Skeletal muscle tissue (tissue), 4 donors: ENCODE measurements around the gene MCF2L. TPM values are rescaled to one million over a fixed set of nuclear protein-coding genes. Genes with fewer than 3 reads are reported as not detected.

ENCODE experiments used
- H3K27ac ChIP-seq: one replicate; pipeline ENCODE4 v1.7.0; 2013; ENCODE audit warnings: mild to moderate bottlenecking, low read depth, low read length, inconsistent platforms
- H3K27me3 ChIP-seq, 3 donors: one replicate each; pipeline ENCODE4 v1.7.0; 2013; ENCODE audit warnings: low read length in 3 of 3; ENCODE audit not compliant: control insufficient read depth in 3 of 3, insufficient read depth in 3 of 3
- H3K36me3 ChIP-seq, 3 donors: one replicate each; pipeline ENCODE4 v1.7.0; 2013; ENCODE audit warnings: low read length in 3 of 3; ENCODE audit not compliant: control insufficient read depth in 3 of 3, insufficient read depth in 3 of 3
- H3K4me1 ChIP-seq, 3 donors: one replicate each; pipeline ENCODE4 v1.7.0; 2013; ENCODE audit warnings: low read length in 3 of 3, mild to moderate bottlenecking in 3 of 3; ENCODE audit not compliant: control insufficient read depth in 3 of 3, insufficient read depth in 3 of 3
- H3K4me3 ChIP-seq, 3 donors: one replicate each; pipeline ENCODE4 v1.7.0; 2013; ENCODE audit warnings: low read length in 3 of 3
- H3K9ac ChIP-seq, 3 donors: one replicate each; pipeline ENCODE4 v1.7.0; 2013; ENCODE audit warnings: low read length in 3 of 3, mild to moderate bottlenecking in 3 of 3, moderate library complexity in 2 of 3, low read depth in 1 of 3
- H3K9me3 ChIP-seq, 3 donors: one replicate each; pipeline ENCODE4 v1.7.0; 2013; ENCODE audit warnings: low read length in 3 of 3; ENCODE audit not compliant: control insufficient read depth in 3 of 3
- total RNA-seq: library from RNA; depleted of rRNA; stranded (reverse); fragments of >200 nt; gene quantifications from one replicate; pipeline ENCODE4 v1.2.3, GENCODE V29; 2014
- donor health status: Osteomylitis.

The MCF2L gene
- total RNA-seq, 1 donor from 2014 or later = 18.3 TPM

GRCh38 chr13:113142876-113143275 is 173.9 kb downstream of the MCF2L start:
- H3K9me3 ChIP-seq = no peaks in the 10 kb centered on the region
- H3K9ac ChIP-seq = no peak overlapping the region
- H3K36me3 ChIP-seq = no peaks in the 10 kb centered on the region
- H3K4me1 ChIP-seq = no peaks in the 10 kb centered on the region
- no peak overlapping the region for H3K4me3 ChIP-seq
- no peak overlapping the region for H3K27ac ChIP-seq
- H3K27me3 ChIP-seq = peaks cover 0 to 3% (median 0%) of the 10 kb centered on the region in 3 donors

GRCh38 chr13:113143466-113144254 is 174.6 kb downstream of the MCF2L start:
- H3K4me1 ChIP-seq = no peaks in the 10 kb centered on the region

GRCh38 chr13:113144255-113144629 is 175.2 kb downstream of the MCF2L start:
- H3K27ac ChIP-seq = no peak overlapping the region
- H3K9ac ChIP-seq = no peak overlapping the region
- H3K36me3 ChIP-seq = no peaks in the 10 kb centered on the region
- H3K9me3 ChIP-seq = no peaks in the 10 kb centered on the region
- peaks cover 0 to 3% (median 0%) of the 10 kb centered on the region in 3 donors for H3K27me3 ChIP-seq
- no peaks in the 10 kb centered on the region for H3K4me1 ChIP-seq
- H3K4me3 ChIP-seq = no peak overlapping the region

More at GRCh38 chr13:113143466-113144254, 174.6 kb downstream of the MCF2L start:
- no peak overlapping the region for H3K4me3 ChIP-seq
- H3K9ac ChIP-seq = no peak overlapping the region
- no peaks in the 10 kb centered on the region for H3K9me3 ChIP-seq
- no peaks in the 10 kb centered on the region for H3K36me3 ChIP-seq
- no peak overlapping the region for H3K27ac ChIP-seq
- peaks cover 0 to 3% (median 0%) of the 10 kb centered on the region in 3 donors for H3K27me3 ChIP-seq

- H3K27me3 ChIP-seq = peaks cover 0 to 3% (median 0%) of the 10 kb centered on the region in 3 donors
- H3K4me3 ChIP-seq = no peak overlapping the region
- no peaks in the 10 kb centered on the region for H3K9me3 ChIP-seq
- no peaks in the 10 kb centered on the region for H3K36me3 ChIP-seq
- H3K9ac ChIP-seq = no peak overlapping the region
- H3K4me1 ChIP-seq = no peaks in the 10 kb centered on the region
- no peak overlapping the region for H3K27ac ChIP-seq
These were observed 176.5 kb downstream of the MCF2L start for GRCh38 chr13:113145496-113145895.

GRCh38 chr13:113145911-113146598 is 177.0 kb downstream of the MCF2L start:
- H3K9me3 ChIP-seq = no peaks in the 10 kb centered on the region
- H3K27ac ChIP-seq = no peak overlapping the region
- no peaks in the 10 kb centered on the region for H3K4me1 ChIP-seq
- no peak overlapping the region for H3K9ac ChIP-seq
- no peaks in the 10 kb centered on the region for H3K36me3 ChIP-seq
- no peak overlapping the region for H3K4me3 ChIP-seq
- peaks cover 0 to 3% (median 0%) of the 10 kb centered on the region in 3 donors for H3K27me3 ChIP-seq

- no peaks in the 10 kb centered on the region for H3K9me3 ChIP-seq
- H3K4me1 ChIP-seq = no peaks in the 10 kb centered on the region
- no peaks in the 10 kb centered on the region for H3K36me3 ChIP-seq
- H3K27me3 ChIP-seq = peaks cover 0 to 3% (median 0%) of the 10 kb centered on the region in 3 donors
- no peak overlapping the region for H3K9ac ChIP-seq
- H3K4me3 ChIP-seq = no peak overlapping the region
- H3K27ac ChIP-seq = no peak overlapping the region
These were observed 177.7 kb downstream of the MCF2L start for GRCh38 chr13:113146750-113147149.

- Histone ChIP-seq H3K4me3 (no peak overlapping the region), H3K27ac (no peak overlapping the region), H3K9ac (no peak overlapping the region), H3K4me1 (peaks cover 3 to 4% (median 3%) of the 10 kb centered on the region in 3 donors), H3K9me3 (no peaks in the 10 kb centered on the region), H3K36me3 (no peaks in the 10 kb centered on the region), H3K27me3 (peaks cover 0 to 3% (median 0%) of the 10 kb centered on the region in 3 donors)
These were observed 178.2 kb downstream of the MCF2L start for GRCh38 chr13:113147206-113147605.

GRCh38 chr13:113148407-113148806 is 179.4 kb downstream of the MCF2L start:
- H3K9me3 ChIP-seq = no peaks in the 10 kb centered on the region
- no peak overlapping the region for H3K27ac ChIP-seq
- peaks cover 0 to 3% (median 0%) of the 10 kb centered on the region in 3 donors for H3K27me3 ChIP-seq
- no peak overlapping the region for H3K9ac ChIP-seq
- H3K4me1 ChIP-seq = peaks cover 11 to 16% (median 13%) of the 10 kb centered on the region in 3 donors
- H3K4me3 ChIP-seq = no peak overlapping the region
- H3K36me3 ChIP-seq = no peaks in the 10 kb centered on the region

GRCh38 chr13:113148940-113149503 is 180.0 kb downstream of the MCF2L start:
- H3K4me3 ChIP-seq = no peak overlapping the region
- H3K27me3 ChIP-seq = peaks cover 0 to 3% (median 0%) of the 10 kb centered on the region in 3 donors
- H3K9ac ChIP-seq = no peak overlapping the region
- no peaks in the 10 kb centered on the region for H3K9me3 ChIP-seq
- no peak overlapping the region for H3K27ac ChIP-seq
- no peaks in the 10 kb centered on the region for H3K36me3 ChIP-seq
- peaks cover 14 to 19% (median 15%) of the 10 kb centered on the region in 3 donors for H3K4me1 ChIP-seq
